Mesothelial cell of epicardium (in vitro differentiated cells): ENCODE data around the gene AUTS2. TPM values are rescaled to one million over a fixed set of nuclear protein-coding genes. Genes with fewer than 3 reads are reported as not detected.

ENCODE experiments used
- DNase-seq, 2 experiments: peaks; one replicate each; pipeline ENCODE4 v3.0.0; 2021; ENCODE audit warnings: low spot score in 2 of 2; ENCODE audit not compliant: unreplicated experiment in 2 of 2
- H3K27ac Mint-ChIP-seq: 2 replicates; pipeline ENCODE4 v1.8.0; 2021; ENCODE audit warnings: mixed read lengths
- H3K27me3 Mint-ChIP-seq: 2 replicates; pipeline ENCODE4 v1.8.0; 2021; ENCODE audit warnings: low read depth, mixed read lengths
- H3K36me3 Mint-ChIP-seq: 2 replicates; pipeline ENCODE4 v1.8.0; 2021; ENCODE audit warnings: mixed read lengths
- H3K4me1 Mint-ChIP-seq: 2 replicates; pipeline ENCODE4 v1.8.0; 2021; ENCODE audit warnings: mixed read lengths
- H3K4me3 Mint-ChIP-seq: 2 replicates; pipeline ENCODE4 v1.8.0; 2021; ENCODE audit warnings: mild to moderate bottlenecking, moderate library complexity, mixed read lengths
- H3K9me3 Mint-ChIP-seq: 2 replicates; pipeline ENCODE4 v1.8.0; 2021; ENCODE audit warnings: mixed read lengths
- CTCF ChIP-seq: fragments of 200-600 bp; sonication (generic); IDR thresholded peaks from one replicate; pipeline ENCODE4 v1.5.0; 2021; ENCODE audit warnings: antibody characterized with exemption; ENCODE audit not compliant: unreplicated experiment
- total RNA-seq: library from RNA; stranded (reverse); gene quantifications from 3 replicates; pipeline ENCODE4 v1.2.1, GENCODE V29; 2021

AUTS2 gene
- total RNA-seq, 1 donor from 2014 or later: 135 TPM

- Mint-ChIP-seq H3K4me3 (no peak overlapping the region), H3K4me1 (peaks cover 11% of the 10 kb centered on the region), H3K27ac (no peak overlapping the region), H3K9me3 (peaks cover 8% of the 10 kb centered on the region), H3K27me3 (no peaks in the 10 kb centered on the region), H3K36me3 (peaks cover 23% of the 10 kb centered on the region)
- TF ChIP-seq CTCF: no peak
- no peak for DNase-seq
These were observed 518.0 kb downstream of the AUTS2 start for GRCh38 chr7:70116244-70116643.

GRCh38 chr7:70116867-70117266 is 518.6 kb downstream of the AUTS2 start:
- no peak for DNase-seq
- Mint-ChIP-seq H3K36me3 (peaks cover 29% of the 10 kb centered on the region), H3K4me1 (peaks cover 11% of the 10 kb centered on the region), H3K4me3 (no peak overlapping the region), H3K9me3 (peaks cover 15% of the 10 kb centered on the region), H3K27me3 (no peaks in the 10 kb centered on the region), H3K27ac (no peak overlapping the region)
- TF ChIP-seq CTCF: no peak

- Mint-ChIP-seq H3K27me3 (no peaks in the 10 kb centered on the region), H3K9me3 (peaks cover 46% of the 10 kb centered on the region), H3K4me1 (peaks cover 5% of the 10 kb centered on the region), H3K36me3 (peaks cover 56% of the 10 kb centered on the region), H3K27ac (no peak overlapping the region), H3K4me3 (no peak overlapping the region)
- DNase-seq: no peak
- TF ChIP-seq CTCF: no peak
These were observed 522.6 kb downstream of the AUTS2 start for GRCh38 chr7:70120851-70121250.

GRCh38 chr7:70131817-70132216 is 533.5 kb downstream of the AUTS2 start:
- Mint-ChIP-seq H3K27me3 (no peaks in the 10 kb centered on the region), H3K4me3 (no peak overlapping the region), H3K9me3 (no peaks in the 10 kb centered on the region), H3K4me1 (peaks cover 29% of the 10 kb centered on the region), H3K36me3 (peaks cover 12% of the 10 kb centered on the region), H3K27ac (no peak overlapping the region)
- TF ChIP-seq CTCF: no peak
- no peak for DNase-seq

- no peaks in the 10 kb centered on the region for H3K27me3 Mint-ChIP-seq
- peaks cover 11% of the 10 kb centered on the region for H3K36me3 Mint-ChIP-seq
- H3K27ac Mint-ChIP-seq: peak overlapping the region; percentile 11
- H3K4me3 Mint-ChIP-seq: no peak overlapping the region
- H3K4me1 Mint-ChIP-seq: peaks cover 29% of the 10 kb centered on the region
- DNase-seq: no peak
- TF ChIP-seq CTCF: no peak
- no peaks in the 10 kb centered on the region for H3K9me3 Mint-ChIP-seq
These were observed 534.1 kb downstream of the AUTS2 start for GRCh38 chr7:70132226-70132851.
